Fibroblast of peridontal ligament (primary cell): Measurements from ENCODE around the gene OTX2.

Experiments used
- DNase-seq: peaks from one replicate; pipeline ENCODE4 v3.0.0-alpha.2; 2010; ENCODE audit errors: extremely low read depth

OTX2 gene

GRCh38 chr14:56796259-56796658, 14.0 kb downstream of the OTX2 start:
- DNase-seq, result no peak

- DNase-seq, result no peak
Measured at GRCh38 chr14:56795284-56795622, 15.0 kb downstream of the OTX2 start.

- no peak for DNase-seq
Measured at GRCh38 chr14:56794557-56795283, 15.6 kb downstream of the OTX2 start.

- DNase-seq, result no peak
Measured at GRCh38 chr14:56794088-56794556, 16.2 kb downstream of the OTX2 start.

GRCh38 chr14:56789955-56790354, 20.3 kb downstream of the OTX2 start:
- no peak for DNase-seq

GRCh38 chr14:56787530-56787929, 22.7 kb downstream of the OTX2 start:
- no peak for DNase-seq

- no peak for DNase-seq
Measured at GRCh38 chr14:56782711-56783110, 27.6 kb downstream of the OTX2 start.

GRCh38 chr14:56774503-56774902, 35.8 kb downstream of the OTX2 start:
- no peak for DNase-seq

GRCh38 chr14:56770512-56770911, 39.8 kb downstream of the OTX2 start:
- no peak for DNase-seq

- DNase-seq, result no peak
Measured at GRCh38 chr14:56760164-56760914, 49.9 kb downstream of the OTX2 start.

GRCh38 chr14:56759633-56760032, 50.6 kb downstream of the OTX2 start:
- DNase-seq, result no peak

- DNase-seq, result no peak
Measured at GRCh38 chr14:56759094-56759493, 51.2 kb downstream of the OTX2 start.

GRCh38 chr14:56754921-56755320, 55.4 kb downstream of the OTX2 start:
- no peak for DNase-seq

- no peak for DNase-seq
Measured at GRCh38 chr14:56753396-56753795, 56.9 kb downstream of the OTX2 start.

- DNase-seq, result no peak
Measured at GRCh38 chr14:56752428-56752827, 57.9 kb downstream of the OTX2 start.

GRCh38 chr14:56751471-56751870, 58.8 kb downstream of the OTX2 start:
- no peak for DNase-seq
